Fibroblast of lung (primary cell): ENCODE measurements around the gene SKP2.

Experiments
- EZH2 ChIP-seq: IDR thresholded peaks from 2 replicates; pipeline ENCODE4 v1.5.1; 2012; ENCODE audit warnings: low read length, control low read depth, mild to moderate bottlenecking; ENCODE audit errors: missing control alignments
- TF ChIP-seq, protein P1 (sequence below), 2 donors: IDR thresholded peaks in 1 of 2; conservative IDR thresholded peaks in 1 of 2; 1 replicate in 1 of 2; 2 replicates in 1 of 2; pipeline ENCODE4 v1.5.1; 2011 to 2012; ENCODE audit warnings: low read length in 2 of 2, control low read depth in 1 of 2, inconsistent platforms in 1 of 2, low read depth in 1 of 2, mild to moderate bottlenecking in 1 of 2

- no peak for TF ChIP-seq EZH2
- TF ChIP-seq, protein P1, sequence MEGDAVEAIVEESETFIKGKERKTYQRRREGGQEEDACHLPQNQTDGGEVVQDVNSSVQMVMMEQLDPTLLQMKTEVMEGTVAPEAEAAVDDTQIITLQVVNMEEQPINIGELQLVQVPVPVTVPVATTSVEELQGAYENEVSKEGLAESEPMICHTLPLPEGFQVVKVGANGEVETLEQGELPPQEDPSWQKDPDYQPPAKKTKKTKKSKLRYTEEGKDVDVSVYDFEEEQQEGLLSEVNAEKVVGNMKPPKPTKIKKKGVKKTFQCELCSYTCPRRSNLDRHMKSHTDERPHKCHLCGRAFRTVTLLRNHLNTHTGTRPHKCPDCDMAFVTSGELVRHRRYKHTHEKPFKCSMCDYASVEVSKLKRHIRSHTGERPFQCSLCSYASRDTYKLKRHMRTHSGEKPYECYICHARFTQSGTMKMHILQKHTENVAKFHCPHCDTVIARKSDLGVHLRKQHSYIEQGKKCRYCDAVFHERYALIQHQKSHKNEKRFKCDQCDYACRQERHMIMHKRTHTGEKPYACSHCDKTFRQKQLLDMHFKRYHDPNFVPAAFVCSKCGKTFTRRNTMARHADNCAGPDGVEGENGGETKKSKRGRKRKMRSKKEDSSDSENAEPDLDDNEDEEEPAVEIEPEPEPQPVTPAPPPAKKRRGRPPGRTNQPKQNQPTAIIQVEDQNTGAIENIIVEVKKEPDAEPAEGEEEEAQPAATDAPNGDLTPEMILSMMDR (conservative IDR thresholded peaks at IDR 0.05 in 1 of 2, IDR thresholded peaks at IDR 0.05 in 1 of 2; ENCODE audit: low read depth in 1 of 2, low read length in 2 of 2): no peak
Measured at GRCh38 chr5:36158144-36158543, 6.2 kb downstream of the SKP2 start.
